AG09319 (cell line): ENCODE results near the gene ZNF74.

Experiments used
- DNase-seq: peaks from one replicate; pipeline ENCODE4 v3.0.0-alpha.2; 2010; ENCODE audit warnings: low read depth; ENCODE audit errors: extremely low read depth
- CTCF ChIP-seq: IDR thresholded peaks from 2 replicates; pipeline ENCODE4 v1.5.1; 2011; ENCODE audit warnings: low read depth, mild to moderate bottlenecking, inconsistent platforms, low read length, moderate library complexity

Gene ZNF74

GRCh38 chr22:20401376-20402014 is 7.5 kb downstream of the ZNF74 start:
- TF ChIP-seq CTCF: no peak

GRCh38 chr22:20402960-20403778 is 9.2 kb downstream of the ZNF74 start:
- TF ChIP-seq CTCF: no peak

More at GRCh38 chr22:20401376-20402014, 7.5 kb downstream of the ZNF74 start:
- no peak for DNase-seq

GRCh38 chr22:20403779-20404140 is 9.8 kb downstream of the ZNF74 start:
- DNase-seq: no peak
- no peak for TF ChIP-seq CTCF

More at GRCh38 chr22:20402960-20403778, 9.2 kb downstream of the ZNF74 start:
- DNase-seq: no peak

GRCh38 chr22:20404881-20405280 is 10.9 kb downstream of the ZNF74 start:
- no peak for TF ChIP-seq CTCF
- no peak for DNase-seq

- DNase-seq: no peak
- TF ChIP-seq CTCF: no peak
These were observed 11.5 kb downstream of the ZNF74 start for GRCh38 chr22:20405291-20405930.

GRCh38 chr22:20405931-20406685 is 12.2 kb downstream of the ZNF74 start:
- no peak for DNase-seq
- no peak for TF ChIP-seq CTCF
